ENCODE data around the gene GLRX.

DNA sequence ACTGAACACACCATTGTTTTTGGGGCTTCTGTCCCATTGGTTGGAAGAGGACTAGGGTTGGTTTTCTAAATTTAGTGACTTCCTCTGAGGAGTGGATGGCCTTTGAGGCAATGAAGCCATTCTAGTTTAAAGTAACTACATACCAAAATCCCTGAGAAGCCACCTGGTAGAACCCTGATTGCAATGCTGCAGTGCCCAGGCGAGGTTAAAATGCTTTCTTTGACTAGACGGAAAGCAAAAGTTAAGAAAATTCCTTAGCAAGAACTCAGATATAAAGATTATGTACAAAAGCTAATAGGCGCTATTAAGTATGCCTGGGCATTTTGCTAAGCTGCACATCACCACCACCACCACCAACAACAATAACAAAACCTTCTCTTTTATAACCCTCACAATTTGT is 20.6 kb downstream of the GLRX start:
- TF ChIP-seq, protein P1, sequence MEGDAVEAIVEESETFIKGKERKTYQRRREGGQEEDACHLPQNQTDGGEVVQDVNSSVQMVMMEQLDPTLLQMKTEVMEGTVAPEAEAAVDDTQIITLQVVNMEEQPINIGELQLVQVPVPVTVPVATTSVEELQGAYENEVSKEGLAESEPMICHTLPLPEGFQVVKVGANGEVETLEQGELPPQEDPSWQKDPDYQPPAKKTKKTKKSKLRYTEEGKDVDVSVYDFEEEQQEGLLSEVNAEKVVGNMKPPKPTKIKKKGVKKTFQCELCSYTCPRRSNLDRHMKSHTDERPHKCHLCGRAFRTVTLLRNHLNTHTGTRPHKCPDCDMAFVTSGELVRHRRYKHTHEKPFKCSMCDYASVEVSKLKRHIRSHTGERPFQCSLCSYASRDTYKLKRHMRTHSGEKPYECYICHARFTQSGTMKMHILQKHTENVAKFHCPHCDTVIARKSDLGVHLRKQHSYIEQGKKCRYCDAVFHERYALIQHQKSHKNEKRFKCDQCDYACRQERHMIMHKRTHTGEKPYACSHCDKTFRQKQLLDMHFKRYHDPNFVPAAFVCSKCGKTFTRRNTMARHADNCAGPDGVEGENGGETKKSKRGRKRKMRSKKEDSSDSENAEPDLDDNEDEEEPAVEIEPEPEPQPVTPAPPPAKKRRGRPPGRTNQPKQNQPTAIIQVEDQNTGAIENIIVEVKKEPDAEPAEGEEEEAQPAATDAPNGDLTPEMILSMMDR (IDR thresholded peaks at IDR 0.05) = no peak
- TF ChIP-seq ZSCAN20 (CRISPR knock-in tag; IDR thresholded peaks at IDR 0.05) = no peak
- TF ChIP-seq POLR2A (IDR thresholded peaks at IDR 0.05; ENCODE audit: low read length) = no peak
- TF ChIP-seq RFX5 (IDR thresholded peaks at IDR 0.05) = no peak
- no peak for TF ChIP-seq BHLHE40 (IDR thresholded peaks at IDR 0.05; ENCODE audit: low read depth, low read length)
- no peak for TF ChIP-seq SMC3 (IDR thresholded peaks at IDR 0.05)
- TF ChIP-seq MYC (IDR thresholded peaks at IDR 0.05; ENCODE audit: borderline replicate concordance, low read length) = no peak
- TF ChIP-seq RNF2 (IDR thresholded peaks at IDR 0.05; ENCODE audit: borderline replicate concordance, low read depth) = no peak

All from A549 (cell line).